Neuron (in vitro differentiated cells): Measurements from ENCODE around the gene RCN1.
A peak's percentile ranks its signal among the peaks of the same experiment; 100 is the strongest.
"Not testable (repeated sequence)": the region's sequence is repeated elsewhere in the genome, so short reads cannot be mapped to it uniquely, and the experiment has no call there.

Source experiments
- H2AFZ ChIP-seq: one replicate; pipeline ENCODE4 v1.6.1; 2013; ENCODE audit warnings: low read depth, mild to moderate bottlenecking, inconsistent platforms, low read length, moderate library complexity
- H3K27me3 ChIP-seq: one replicate; pipeline ENCODE4 v1.6.1; 2013; ENCODE audit warnings: low read length; ENCODE audit not compliant: insufficient read depth
- H3K36me3 ChIP-seq: one replicate; pipeline ENCODE4 v1.6.1; 2013; ENCODE audit warnings: low read length; ENCODE audit not compliant: insufficient read depth
- H3K4me1 ChIP-seq: one replicate; pipeline ENCODE4 v1.6.1; 2013; ENCODE audit warnings: low read length; ENCODE audit not compliant: insufficient read depth
- H3K4me3 ChIP-seq: 2 replicates; pipeline ENCODE4 v1.5.1; 2013; ENCODE audit warnings: mild to moderate bottlenecking, low read length, moderate library complexity
- H3K9me3 ChIP-seq: one replicate; pipeline ENCODE4 v1.6.1; 2013; ENCODE audit warnings: low read length

RCN1 gene

GRCh38 chr11:32090545-32091370, at the start of gene RCN1:
Gene RCN1 (plus strand): TSS chr11:32091074. CDS start chr11:32091197, 123 bp downstream.
- Histone ChIP-seq H3K36me3 (peaks cover 12% of the 10 kb centered on the region), H3K9me3 (peaks cover 11% of the 10 kb centered on the region), H3K27me3 (no peaks in the 10 kb centered on the region), H3K4me1 (peaks cover 27% of the 10 kb centered on the region), H2AFZ (peak within 1 kb of the TSS; percentile 65), H3K4me3 (peak within 1 kb of the TSS; percentile 60)

DNA sequence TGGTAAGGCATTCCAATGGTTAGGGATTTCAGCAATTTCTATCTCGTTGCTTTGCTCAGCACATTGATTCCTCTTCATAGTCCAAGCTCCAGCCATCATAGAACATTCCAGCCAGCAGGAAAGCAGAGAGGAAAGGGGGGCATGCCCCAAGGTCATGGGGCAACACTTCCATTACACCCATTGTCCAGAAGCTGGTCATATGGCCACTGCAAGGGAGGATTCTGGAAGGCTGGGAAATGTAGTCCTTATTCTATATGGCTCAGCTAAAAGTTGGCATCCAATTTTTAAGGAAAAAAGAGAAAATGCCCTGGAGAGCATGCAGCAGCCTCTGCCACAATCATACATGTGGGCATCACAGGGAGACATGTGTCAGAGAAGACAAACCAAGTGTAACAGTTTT, 47.1 kb upstream of the RCN1 start:
- Histone ChIP-seq H3K4me3 (no peak overlapping the region), H3K9me3 (no peaks in the 10 kb centered on the region), H3K27me3 (no peaks in the 10 kb centered on the region), H2AFZ (no peak overlapping the region), H3K36me3 (no peaks in the 10 kb centered on the region), H3K4me1 (peaks cover 14% of the 10 kb centered on the region)

DNA sequence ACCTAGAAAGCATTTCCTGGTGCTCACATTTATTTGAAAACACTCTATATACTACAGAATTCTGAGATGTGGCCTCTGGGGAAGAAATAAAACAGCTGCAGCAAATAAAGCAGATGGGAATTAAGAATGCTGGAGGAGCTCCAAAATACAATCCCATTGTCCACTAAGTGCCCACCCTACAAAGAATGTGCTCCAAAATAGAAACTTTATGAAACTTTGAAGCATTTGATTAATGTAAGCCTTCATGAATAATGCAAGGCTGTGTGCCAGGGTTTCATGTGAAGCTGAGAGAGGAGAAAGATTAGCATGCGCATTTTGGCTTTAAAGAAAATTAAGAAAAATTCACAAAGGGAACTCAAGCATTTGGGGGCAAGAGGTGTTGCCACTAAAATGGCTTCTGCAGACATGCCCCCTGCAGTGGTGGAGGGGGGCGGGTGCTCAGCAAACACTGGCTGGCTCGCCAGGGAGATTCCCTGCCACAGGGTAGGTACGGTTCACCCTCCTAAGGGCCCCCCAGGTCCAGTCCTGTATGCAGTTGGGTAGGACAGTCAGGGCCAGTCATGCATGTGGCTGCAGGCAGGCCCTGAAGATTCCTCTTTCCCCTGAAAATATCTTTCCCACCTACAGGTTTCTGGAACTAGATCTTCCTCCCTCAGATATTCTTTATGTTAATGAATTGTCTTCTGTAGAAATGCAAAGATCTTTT, 46.6 kb upstream of the RCN1 start:
- no peaks in the 10 kb centered on the region for H3K9me3 ChIP-seq
- H3K4me3 ChIP-seq: peak overlapping the region; percentile 9
- H3K4me1 ChIP-seq: peaks cover 14% of the 10 kb centered on the region
- H2AFZ ChIP-seq: peak overlapping the region; percentile 31
- no peaks in the 10 kb centered on the region for H3K36me3 ChIP-seq
- H3K27me3 ChIP-seq: no peaks in the 10 kb centered on the region

DNA sequence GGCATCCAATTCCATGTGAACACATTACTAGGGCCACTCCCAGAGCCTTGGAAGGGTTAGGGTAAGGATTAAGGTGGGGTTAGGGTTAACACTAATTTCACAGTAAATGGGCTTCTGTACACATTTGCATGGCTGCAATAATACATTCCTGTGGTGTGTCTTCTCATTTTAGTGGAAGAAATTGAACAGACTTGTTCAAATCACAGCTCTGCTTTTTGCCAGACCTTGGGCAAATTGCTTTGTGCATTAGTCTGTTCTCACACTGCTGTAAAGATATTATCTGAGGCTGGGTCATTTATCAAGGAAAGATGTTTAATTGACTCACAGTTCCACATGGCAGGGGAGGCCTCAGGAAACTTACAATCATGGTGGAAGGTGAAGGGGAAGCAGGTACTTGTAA, 45.4 kb upstream of the RCN1 start:
- Histone ChIP-seq H3K4me3 (no peak overlapping the region), H3K27me3 (no peaks in the 10 kb centered on the region), H3K9me3 (no peaks in the 10 kb centered on the region), H2AFZ (no peak overlapping the region), H3K4me1 (peaks cover 14% of the 10 kb centered on the region), H3K36me3 (no peaks in the 10 kb centered on the region)

DNA sequence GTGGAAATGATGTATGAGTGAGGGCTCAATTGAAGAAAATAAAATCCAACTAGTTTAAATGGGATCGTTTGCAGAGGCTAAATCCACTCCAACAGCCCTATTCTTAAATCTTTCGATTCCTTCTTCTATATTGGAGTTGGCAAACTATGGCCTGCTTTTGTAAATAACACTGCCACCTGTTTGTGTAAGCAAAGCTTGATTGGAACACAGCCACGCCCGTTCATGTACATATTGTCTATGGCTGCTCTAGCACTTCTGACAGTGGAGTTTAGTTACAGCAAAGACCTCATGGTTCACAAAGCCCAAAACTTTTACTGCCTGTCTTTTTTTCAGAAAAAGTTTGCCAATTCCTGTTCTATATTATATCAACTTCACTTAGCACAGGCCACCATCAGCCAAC, 40.6 kb upstream of the RCN1 start:
- Histone ChIP-seq H3K4me1 (no peaks in the 10 kb centered on the region), H3K9me3 (no peaks in the 10 kb centered on the region), H2AFZ (no peak overlapping the region), H3K36me3 (no peaks in the 10 kb centered on the region), H3K27me3 (no peaks in the 10 kb centered on the region), H3K4me3 (no peak overlapping the region)

- Histone ChIP-seq H3K36me3 (no peaks in the 10 kb centered on the region), H3K9me3 (no peaks in the 10 kb centered on the region), H3K4me1 (no peaks in the 10 kb centered on the region), H2AFZ (no peak overlapping the region), H3K4me3 (no peak overlapping the region), H3K27me3 (no peaks in the 10 kb centered on the region)
Observed at GRCh38 chr11:32052215-32052614, 38.7 kb upstream of the RCN1 start.

DNA sequence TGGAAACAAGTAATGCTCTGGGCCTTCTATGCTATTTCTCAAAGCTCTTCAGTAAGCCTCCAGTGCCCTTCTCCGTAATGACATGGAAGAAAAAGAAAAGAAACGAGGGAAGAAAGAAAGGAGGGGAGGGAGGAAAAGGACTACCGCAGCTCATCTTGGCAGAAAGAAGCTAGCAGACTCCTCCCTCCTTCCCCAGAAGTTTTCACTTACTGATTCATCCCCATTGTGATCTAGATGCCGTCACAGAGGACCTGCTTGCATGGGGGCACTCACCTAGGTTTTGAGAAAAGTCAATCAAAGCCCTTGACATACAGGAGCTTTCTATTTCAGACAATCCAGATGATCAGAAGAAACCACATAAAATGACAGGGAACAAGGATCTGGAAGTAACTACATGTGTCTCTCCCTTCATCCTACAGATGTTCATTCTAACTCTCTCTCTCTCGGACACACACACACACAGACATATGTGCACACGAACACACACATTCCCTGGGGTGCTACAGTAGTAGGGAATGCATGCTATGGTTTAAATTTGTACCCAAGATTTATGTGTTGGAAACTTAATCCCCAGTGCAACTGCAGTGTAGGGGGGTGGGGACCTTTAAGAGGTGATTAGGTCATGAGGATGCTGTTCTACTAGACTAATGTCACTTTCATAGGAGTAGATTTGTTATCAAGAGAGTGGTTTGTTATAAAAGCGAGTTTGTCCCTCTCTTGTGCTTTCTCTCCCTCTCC, 37.6 kb upstream of the RCN1 start:
- Histone ChIP-seq H3K4me3 (no peak overlapping the region), H3K9me3 (no peaks in the 10 kb centered on the region), H3K27me3 (no peaks in the 10 kb centered on the region), H3K36me3 (no peaks in the 10 kb centered on the region), H3K4me1 (no peaks in the 10 kb centered on the region), H2AFZ (no peak overlapping the region)

- Histone ChIP-seq H3K9me3 (no peaks in the 10 kb centered on the region), H3K36me3 (no peaks in the 10 kb centered on the region), H3K4me3 (no peak overlapping the region), H3K4me1 (no peaks in the 10 kb centered on the region), H2AFZ (no peak overlapping the region), H3K27me3 (no peaks in the 10 kb centered on the region)
Observed at GRCh38 chr11:32055861-32056260, 35.0 kb upstream of the RCN1 start.

DNA sequence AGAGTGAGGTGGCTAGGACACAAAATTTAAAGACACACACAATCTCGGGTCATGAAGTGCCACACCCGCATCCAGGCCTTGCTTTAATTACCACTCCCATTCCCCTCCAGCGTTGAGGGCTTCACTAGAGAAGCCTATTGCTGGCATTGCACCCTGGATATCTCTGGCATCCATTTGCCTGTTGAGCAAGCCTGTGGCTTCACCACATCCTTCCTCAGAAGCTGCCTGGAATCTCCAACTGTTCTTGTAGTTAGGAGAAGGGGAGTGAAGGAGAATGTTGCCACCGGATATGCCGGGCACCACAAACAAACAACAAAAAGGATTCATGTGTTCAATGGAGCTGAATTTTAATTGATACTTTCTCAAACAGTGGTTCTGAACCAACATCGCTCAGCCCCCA, 34.4 kb upstream of the RCN1 start:
- Histone ChIP-seq H3K4me1 (no peaks in the 10 kb centered on the region), H3K4me3 (no peak overlapping the region), H3K36me3 (no peaks in the 10 kb centered on the region), H3K9me3 (no peaks in the 10 kb centered on the region), H3K27me3 (no peaks in the 10 kb centered on the region), H2AFZ (no peak overlapping the region)

DNA sequence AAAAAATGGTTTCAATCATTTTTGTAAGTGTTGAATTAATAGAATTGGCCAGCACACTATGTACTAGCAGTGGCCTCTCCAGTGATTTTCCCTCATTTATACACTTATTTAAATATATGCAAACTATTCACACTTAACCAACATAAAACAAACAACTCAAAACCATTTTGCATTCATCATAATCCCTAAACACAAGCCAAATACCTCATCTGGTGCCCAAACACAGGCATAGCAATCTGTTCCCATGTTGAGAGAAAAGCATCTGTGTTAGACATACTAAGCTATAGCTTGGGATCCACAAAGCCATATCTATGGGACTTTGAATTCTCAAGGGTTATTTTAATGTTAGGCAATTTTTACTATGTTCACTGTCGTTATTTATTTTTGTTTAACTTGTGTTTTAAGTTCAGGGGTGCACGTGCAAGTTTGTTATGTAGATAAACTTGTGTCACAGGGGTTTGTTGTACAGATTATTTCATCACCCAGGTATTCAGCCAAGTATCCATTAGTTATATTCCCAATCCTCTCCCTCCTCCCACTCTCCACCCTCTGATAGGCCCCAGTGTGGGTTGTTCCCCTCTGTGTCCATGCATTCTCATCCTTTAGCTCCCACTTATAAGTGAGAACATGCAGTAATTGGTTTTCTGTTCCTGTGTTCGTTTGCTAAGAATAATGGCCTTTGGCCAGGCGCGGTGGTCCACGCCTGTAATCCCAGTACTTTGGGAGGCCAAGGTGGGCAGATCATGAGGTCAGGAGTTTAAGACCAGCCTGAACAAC, 31.0 kb upstream of the RCN1 start:
- Histone ChIP-seq H3K4me3 (no peak overlapping the region), H3K36me3 (no peaks in the 10 kb centered on the region), H2AFZ (no peak overlapping the region), H3K9me3 (no peaks in the 10 kb centered on the region), H3K4me1 (no peaks in the 10 kb centered on the region), H3K27me3 (no peaks in the 10 kb centered on the region)

GRCh38 chr11:32062540-32062939, 28.3 kb upstream of the RCN1 start:
- Histone ChIP-seq H3K4me3 (no peak overlapping the region), H3K4me1 (no peaks in the 10 kb centered on the region), H2AFZ (no peak overlapping the region), H3K9me3 (no peaks in the 10 kb centered on the region), H3K27me3 (no peaks in the 10 kb centered on the region), H3K36me3 (no peaks in the 10 kb centered on the region)

- not testable (repeated sequence) for H3K36me3 ChIP-seq, H3K4me3 ChIP-seq, H3K27me3 ChIP-seq, H3K9me3 ChIP-seq, H3K4me1 ChIP-seq, H2AFZ ChIP-seq
Observed at GRCh38 chr11:32063031-32063430, 27.8 kb upstream of the RCN1 start.
